DND-41 (cell line): Measurements from ENCODE around the gene GALNT6.

Experiments
- ATAC-seq: fragments of 200-7000 bp; cut with Tn5 transposase; 3 replicates; pipeline ENCODE4 v1.9.1; 2021; ENCODE audit warnings: low read depth; ENCODE audit not compliant: insufficient read depth
- DNase-seq: peaks from one replicate; pipeline ENCODE4 v3.0.0-alpha.2; 2020
- H2AFZ ChIP-seq: 2 replicates; pipeline ENCODE4 v1.6.0; 2012; ENCODE audit warnings: low read depth, low read length
- H3K27ac ChIP-seq: 2 replicates; pipeline ENCODE4 v1.5.1; 2012; ENCODE audit warnings: low read length, inconsistent platforms
- H3K27me3 ChIP-seq: fragments of 200-600 bp; sonication (generic); 2 replicates; pipeline ENCODE4 v1.6.0; 2012; ENCODE audit warnings: low read length, mild to moderate bottlenecking, inconsistent platforms; ENCODE audit not compliant: insufficient read depth, poor library complexity
- H3K36me3 ChIP-seq: 2 replicates; pipeline ENCODE4 v1.5.1; 2012; ENCODE audit warnings: low read length, inconsistent platforms; ENCODE audit not compliant: insufficient read depth
- H3K4me1 ChIP-seq: 2 replicates; pipeline ENCODE4 v1.5.1; 2012; ENCODE audit warnings: mild to moderate bottlenecking, low read length; ENCODE audit not compliant: insufficient read depth
- H3K4me2 ChIP-seq: 2 replicates; pipeline ENCODE4 v1.6.0; 2012; ENCODE audit warnings: mild to moderate bottlenecking, moderate library complexity, low read length, inconsistent platforms; ENCODE audit not compliant: insufficient read depth
- H3K4me3 ChIP-seq, 2 experiments: fragments of 200-600 bp in 1 of 2; shearing (Covaris generic) in 1 of 2; 2 replicates each; pipeline ENCODE4 v1.5.1; 2012 to 2016; ENCODE audit warnings: inconsistent platforms in 2 of 2, low read length in 2 of 2, mild to moderate bottlenecking in 2 of 2, low read depth in 1 of 2, moderate library complexity in 1 of 2
- H3K79me2 ChIP-seq: 2 replicates; pipeline ENCODE4 v1.6.0; 2012; ENCODE audit warnings: low read length, inconsistent platforms; ENCODE audit not compliant: insufficient read depth
- H3K9ac ChIP-seq: 2 replicates; pipeline ENCODE4 v1.6.0; 2012; ENCODE audit warnings: low read depth, mild to moderate bottlenecking, inconsistent platforms, low read length, moderate library complexity
- H3K9me3 ChIP-seq: 2 replicates; pipeline ENCODE4 v1.5.1; 2012; ENCODE audit warnings: low read length, moderate library complexity, mild to moderate bottlenecking, inconsistent platforms; ENCODE audit not compliant: insufficient read depth, severe bottlenecking
- H4K20me1 ChIP-seq: 2 replicates; pipeline ENCODE4 v1.6.0; 2012; ENCODE audit warnings: low read length; ENCODE audit not compliant: insufficient read depth
- EZH2 ChIP-seq: IDR thresholded peaks from 3 replicates; pipeline ENCODE4 v1.6.1; 2012; ENCODE audit warnings: borderline replicate concordance, low read depth, mild to moderate bottlenecking, moderate library complexity, low read length, inconsistent platforms; ENCODE audit not compliant: severe bottlenecking
- TF ChIP-seq, protein P1 (sequence below): IDR thresholded peaks from 2 replicates; pipeline ENCODE4 v1.5.1; 2012; ENCODE audit warnings: borderline replicate concordance, low read length, moderate library complexity, mild to moderate bottlenecking; ENCODE audit not compliant: poor library complexity, severe bottlenecking; ENCODE audit errors: extremely low read depth

Gene GALNT6

DNA sequence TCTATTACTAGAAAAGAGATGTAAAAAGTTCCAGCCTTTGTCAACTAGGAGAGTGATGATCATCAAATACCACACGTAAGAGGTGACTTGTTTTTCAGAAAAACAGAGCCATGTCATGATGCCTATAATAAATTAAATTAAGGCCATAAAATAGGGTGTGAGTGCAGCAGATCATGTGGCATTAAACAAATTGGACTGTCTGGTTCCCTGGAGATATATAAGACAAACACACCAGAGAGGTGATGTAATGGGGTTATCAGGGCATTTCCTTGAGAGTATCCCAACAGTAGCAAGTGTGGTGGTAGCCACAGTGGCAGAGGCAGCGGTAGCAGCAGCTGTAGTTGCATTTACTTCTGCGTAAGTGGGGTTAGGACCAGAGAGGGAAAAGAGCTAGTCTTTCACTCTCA, 14.6 kb upstream of the GALNT6 start:
- ATAC-seq (no peak), DNase-seq (no peak)
- Histone ChIP-seq H3K4me2 (no peak overlapping the region), H3K4me1 (peaks cover 5% of the 10 kb centered on the region), H4K20me1 (no peaks in the 10 kb centered on the region), H2AFZ (no peak overlapping the region), H3K9ac (no peak overlapping the region), H3K36me3 (no peaks in the 10 kb centered on the region), H3K79me2 (no peaks in the 10 kb centered on the region), H3K9me3 (no peaks in the 10 kb centered on the region), H3K27ac (no peak overlapping the region), H3K27me3 (no peaks in the 10 kb centered on the region), H3K4me3 (no peak overlapping the region)
- TF ChIP-seq, protein P1, sequence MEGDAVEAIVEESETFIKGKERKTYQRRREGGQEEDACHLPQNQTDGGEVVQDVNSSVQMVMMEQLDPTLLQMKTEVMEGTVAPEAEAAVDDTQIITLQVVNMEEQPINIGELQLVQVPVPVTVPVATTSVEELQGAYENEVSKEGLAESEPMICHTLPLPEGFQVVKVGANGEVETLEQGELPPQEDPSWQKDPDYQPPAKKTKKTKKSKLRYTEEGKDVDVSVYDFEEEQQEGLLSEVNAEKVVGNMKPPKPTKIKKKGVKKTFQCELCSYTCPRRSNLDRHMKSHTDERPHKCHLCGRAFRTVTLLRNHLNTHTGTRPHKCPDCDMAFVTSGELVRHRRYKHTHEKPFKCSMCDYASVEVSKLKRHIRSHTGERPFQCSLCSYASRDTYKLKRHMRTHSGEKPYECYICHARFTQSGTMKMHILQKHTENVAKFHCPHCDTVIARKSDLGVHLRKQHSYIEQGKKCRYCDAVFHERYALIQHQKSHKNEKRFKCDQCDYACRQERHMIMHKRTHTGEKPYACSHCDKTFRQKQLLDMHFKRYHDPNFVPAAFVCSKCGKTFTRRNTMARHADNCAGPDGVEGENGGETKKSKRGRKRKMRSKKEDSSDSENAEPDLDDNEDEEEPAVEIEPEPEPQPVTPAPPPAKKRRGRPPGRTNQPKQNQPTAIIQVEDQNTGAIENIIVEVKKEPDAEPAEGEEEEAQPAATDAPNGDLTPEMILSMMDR = no peak
- TF ChIP-seq EZH2 = no peak

DNA sequence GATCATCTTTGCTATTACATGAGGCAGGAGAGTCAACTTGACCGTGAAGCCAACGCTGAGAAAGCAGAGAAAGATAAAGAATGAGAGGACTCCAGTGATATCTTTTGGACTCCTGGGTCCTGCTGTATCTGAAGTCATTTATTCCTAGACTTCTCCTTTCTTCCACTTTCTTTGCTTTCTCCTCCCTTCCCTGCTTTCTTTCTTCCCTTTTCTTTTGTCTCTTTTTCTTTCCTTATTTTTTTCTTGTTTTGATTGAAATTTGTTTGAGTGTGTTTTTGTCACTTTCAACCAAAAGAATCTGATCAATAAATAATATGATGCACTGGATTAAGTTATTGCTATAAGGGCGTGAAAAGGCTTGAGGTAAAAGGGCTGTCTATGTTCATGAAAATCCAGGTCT, 13.4 kb upstream of the GALNT6 start:
- TF ChIP-seq, protein P1 = no peak
- Histone ChIP-seq H3K27me3 (no peaks in the 10 kb centered on the region), H3K36me3 (no peaks in the 10 kb centered on the region), H2AFZ (no peak overlapping the region), H3K79me2 (no peaks in the 10 kb centered on the region), H3K4me3 (no peak overlapping the region), H3K4me1 (peaks cover 5% of the 10 kb centered on the region), H3K9ac (no peak overlapping the region), H3K27ac (no peak overlapping the region), H3K4me2 (no peak overlapping the region), H4K20me1 (no peaks in the 10 kb centered on the region), H3K9me3 (no peaks in the 10 kb centered on the region)
- DNase-seq (no peak), ATAC-seq (no peak)

DNA sequence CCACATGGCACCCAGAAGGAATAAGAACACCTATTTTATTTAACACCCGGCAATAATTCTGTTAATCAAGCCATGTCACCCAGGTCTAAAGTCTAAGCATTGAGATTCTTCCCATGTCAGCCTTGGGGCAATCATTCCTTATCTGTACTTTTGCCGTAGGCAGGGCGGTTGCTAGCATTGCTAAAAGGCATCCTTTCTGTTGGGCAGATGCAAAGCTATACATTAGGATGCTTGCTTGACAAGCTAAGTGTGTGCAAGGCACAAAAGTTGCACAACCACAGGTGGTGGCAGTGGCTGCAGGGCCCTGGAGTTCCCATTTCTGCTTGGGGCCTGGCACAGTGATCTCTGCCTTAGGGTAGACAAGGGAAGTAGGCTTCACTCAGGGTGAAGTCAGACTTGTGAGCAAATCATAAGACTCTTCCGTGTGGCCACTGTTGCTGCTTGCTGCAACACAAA, 12.5 kb upstream of the GALNT6 start:
- no peak for DNase-seq
- H3K9me3 ChIP-seq = no peaks in the 10 kb centered on the region
- TF ChIP-seq, protein P1 = no peak
- no peak for TF ChIP-seq EZH2
- H3K36me3 ChIP-seq = no peaks in the 10 kb centered on the region
- peaks cover 5% of the 10 kb centered on the region for H3K4me1 ChIP-seq
- H3K4me3 ChIP-seq = no peak overlapping the region
- H3K9ac ChIP-seq = no peak overlapping the region
- no peak for ATAC-seq
- no peaks in the 10 kb centered on the region for H3K79me2 ChIP-seq
- no peak overlapping the region for H3K4me2 ChIP-seq
- no peak overlapping the region for H2AFZ ChIP-seq
- no peak overlapping the region for H3K27ac ChIP-seq
- H4K20me1 ChIP-seq = no peaks in the 10 kb centered on the region
- no peaks in the 10 kb centered on the region for H3K27me3 ChIP-seq

DNA sequence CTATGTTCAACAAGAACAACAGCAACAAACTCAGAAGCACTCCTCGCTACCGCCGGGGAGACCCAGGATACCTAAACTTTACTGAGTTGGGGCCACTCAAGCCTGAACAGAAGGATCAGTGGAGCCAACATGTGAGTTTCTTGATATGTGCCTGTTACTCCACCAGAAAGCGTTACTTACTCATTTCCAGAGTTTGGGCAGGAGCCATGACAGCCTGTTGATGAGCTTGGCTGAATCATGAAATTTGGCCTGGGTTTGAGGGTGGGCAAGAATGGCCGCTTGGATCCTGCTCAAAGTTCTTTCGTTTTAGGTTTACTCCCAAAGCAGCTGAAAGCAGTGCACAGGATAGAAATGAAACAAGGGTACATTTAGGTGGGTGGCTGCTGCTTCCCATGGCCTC, 12.0 kb upstream of the GALNT6 start:
- no peak for TF ChIP-seq EZH2
- TF ChIP-seq, protein P1 = no peak
- Histone ChIP-seq H3K4me2 (no peak overlapping the region), H2AFZ (no peak overlapping the region), H3K36me3 (no peaks in the 10 kb centered on the region), H3K27ac (no peak overlapping the region), H4K20me1 (no peaks in the 10 kb centered on the region), H3K4me1 (peaks cover 5% of the 10 kb centered on the region), H3K9me3 (no peaks in the 10 kb centered on the region), H3K4me3 (no peak overlapping the region), H3K9ac (no peak overlapping the region), H3K27me3 (no peaks in the 10 kb centered on the region), H3K79me2 (no peaks in the 10 kb centered on the region)
- DNase-seq = no peak
- no peak for ATAC-seq
